HG03469 (cell line): ENCODE measurements around the gene LRRC23.
"Not testable (repeated sequence)": the region's sequence is repeated elsewhere in the genome, so short reads cannot be mapped to it uniquely, and the experiment has no call there.

ENCODE experiments used
- ATAC-seq: cut with Tn5 transposase; IDR thresholded peaks from one replicate; pipeline ENCODE4 v1.9.1; 2021; ENCODE audit warnings: mild to moderate bottlenecking, moderate library complexity, moderate number of reproducible peaks; ENCODE audit not compliant: unreplicated experiment

LRRC23 gene

GRCh38 chr12:6872073-6873048 lies 32.3 kb upstream of the LRRC23 start:
- peak; percentile 24 for ATAC-seq

- ATAC-seq = peak; percentile 53
These were observed 31.3 kb upstream of the LRRC23 start, which contains the start of gene SPSB2 for GRCh38 chr12:6873094-6874014. Gene SPSB2 (minus strand): TSS chr12:6873303. CDS start chr12:6872901, 402 bp downstream.

- not testable (repeated sequence) for ATAC-seq
These were observed 30.6 kb upstream of the LRRC23 start for GRCh38 chr12:6874015-6874368.

GRCh38 chr12:6879824-6880223 lies 24.8 kb upstream of the LRRC23 start:
- ATAC-seq = not testable (repeated sequence)

GRCh38 chr12:6883252-6883651 lies 21.4 kb upstream of the LRRC23 start:
- ATAC-seq = no peak

GRCh38 chr12:6883683-6884082 lies 20.9 kb upstream of the LRRC23 start:
- ATAC-seq = no peak

GRCh38 chr12:6884539-6884938 lies 20.1 kb upstream of the LRRC23 start:
- no peak for ATAC-seq

GRCh38 chr12:6886206-6886999 lies 18.2 kb upstream of the LRRC23 start:
- ATAC-seq = not testable (repeated sequence)

- ATAC-seq = no peak
These were observed 17.2 kb upstream of the LRRC23 start for GRCh38 chr12:6887460-6887859.

GRCh38 chr12:6888360-6888759 lies 16.3 kb upstream of the LRRC23 start:
- no peak for ATAC-seq

- not testable (repeated sequence) for ATAC-seq
These were observed 15.8 kb upstream of the LRRC23 start for GRCh38 chr12:6888794-6889193.

- not testable (repeated sequence) for ATAC-seq
These were observed 14.6 kb upstream of the LRRC23 start for GRCh38 chr12:6889775-6890573.

- ATAC-seq = peak; percentile 84
These were observed 13.6 kb upstream of the LRRC23 start for GRCh38 chr12:6890789-6891645.

GRCh38 chr12:6891646-6892001 lies 13.0 kb upstream of the LRRC23 start:
- no peak for ATAC-seq

- ATAC-seq = not testable (repeated sequence)
These were observed 11.9 kb upstream of the LRRC23 start for GRCh38 chr12:6892683-6893082.

- ATAC-seq = no peak
These were observed 10.3 kb upstream of the LRRC23 start for GRCh38 chr12:6894321-6894720.

GRCh38 chr12:6896846-6897435 lies 7.7 kb upstream of the LRRC23 start:
- ATAC-seq = no peak

- ATAC-seq = no peak
These were observed 5.2 kb upstream of the LRRC23 start for GRCh38 chr12:6899427-6899826.
